ENCODE results near the gene TUBGCP6. TPM values are rescaled to one million over a fixed set of nuclear protein-coding genes. Genes with fewer than 3 reads are reported as not detected.

The TUBGCP6 gene
- total and polyA plus RNA-seq, 2 donors (not counting 3 experiments of a cell fraction or from before 2014, with no cell fraction given): 33.1 to 45.3 TPM

DNA sequence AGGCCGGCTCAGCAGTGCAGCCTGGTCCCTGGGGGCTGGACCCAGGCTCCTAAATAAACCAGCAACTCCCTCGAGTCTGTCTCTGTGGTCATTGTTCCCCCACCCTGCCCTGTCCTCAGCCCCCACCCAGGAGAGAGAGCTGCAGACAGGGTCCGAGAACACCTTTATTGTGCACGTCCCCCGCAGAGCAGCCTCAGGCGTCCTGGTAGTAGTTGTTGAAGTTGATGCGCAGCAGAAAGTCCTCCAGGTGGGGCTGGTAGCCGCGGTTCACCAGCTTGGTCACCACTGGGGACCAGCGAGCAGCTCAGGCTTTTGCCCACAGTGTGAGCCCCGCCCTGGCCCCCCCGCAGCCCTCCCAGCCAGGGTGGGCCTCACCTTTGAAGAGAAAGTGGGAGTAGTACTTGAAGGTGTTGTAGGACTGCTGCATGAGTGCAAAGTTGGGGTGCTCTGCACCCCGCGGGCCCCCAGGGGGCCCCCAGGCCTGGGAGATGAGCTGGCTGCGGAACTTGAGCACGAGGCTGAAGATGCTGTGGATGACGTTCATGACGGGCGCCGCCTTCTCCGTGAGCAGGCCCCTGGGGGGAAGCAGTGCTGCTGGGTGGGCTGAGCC, 27.2 kb downstream of the TUBGCP6 start:
- Histone ChIP-seq H4K20me1 (replicated peaks; ENCODE audit: control insufficient read depth, extremely low read depth, insufficient read depth, low read length) (no peaks in the 10 kb centered on the region), H3K4me3 (replicated peaks in 1 of 3; ENCODE audit: insufficient read depth in 1 of 3, low read depth in 1 of 3, low read length in 3 of 3) (no peak overlapping the region), H3K9me1 (replicated peaks; ENCODE audit: control insufficient read depth, extremely low read depth, insufficient read depth, low read length) (no peaks in the 10 kb centered on the region), H3K36me3 (ENCODE audit: control insufficient read depth in 2 of 2, extremely low read depth in 1 of 2, insufficient read depth in 2 of 2, low read length in 2 of 2) (peaks cover 26 to 63% of the 10 kb centered on the region in 2 experiments), H3K4me1 (ENCODE audit: control insufficient read depth, extremely low read depth, insufficient read depth, low read length) (no peaks in the 10 kb centered on the region), H3K9ac (replicated peaks; ENCODE audit: extremely low read depth, insufficient read depth, low read length) (no peak overlapping the region), H3K9me3 (replicated peaks; ENCODE audit: control insufficient read depth, insufficient read depth, low read length) (no peaks in the 10 kb centered on the region), H3K27me3 (ENCODE audit: control insufficient read depth in 2 of 2, insufficient read depth in 2 of 2, low read length in 2 of 2) (no peaks in the 10 kb centered on the region), H2AFZ (ENCODE audit: low read depth, low read length) (no peak overlapping the region), H3K4me2 (ENCODE audit: insufficient read depth, low read length) (no peak overlapping the region), H3K79me2 (ENCODE audit: control insufficient read depth, insufficient read depth, low read length) (peaks cover 16% of the 10 kb centered on the region), H3K27ac (ENCODE audit: insufficient read depth, low read depth, low read length) (no peak overlapping the region)
- intact Hi-C loops (cut with micrococcal nuclease) (no loop called here), dilution Hi-C loops (cut with MboI; ENCODE audit: extremely low pct_ligation_motif_present, low sequenced_read_pairs) (no loop called here)
- TF ChIP-seq FOS (IDR thresholded peaks at IDR 0.05; ENCODE audit: borderline replicate concordance, insufficient read depth, low read length) (no peak), MAX (IDR thresholded peaks at IDR 0.05; ENCODE audit: insufficient read depth, insufficient read length) (no peak), GATA2 (IDR thresholded peaks at IDR 0.05; ENCODE audit: insufficient read depth, insufficient read length, low read depth, low read length) (no peak), MYC (IDR thresholded peaks at IDR 0.05; ENCODE audit: low read depth, low read length) (no peak), JUN (IDR thresholded peaks at IDR 0.05; ENCODE audit: borderline replicate concordance, insufficient read depth, insufficient read length, low read depth) (no peak), POLR2AphosphoS5 (IDR thresholded peaks at IDR 0.05; ENCODE audit: insufficient read depth, low read depth, low read length) (no peak), POLR2A (IDR thresholded peaks at IDR 0.05; ENCODE audit: low read depth, low read length) (no peak), EZH2 (IDR thresholded peaks at IDR 0.05; ENCODE audit: borderline replicate concordance, low read depth, low read length, severe bottlenecking) (no peak)
- TF ChIP-seq, protein P1, sequence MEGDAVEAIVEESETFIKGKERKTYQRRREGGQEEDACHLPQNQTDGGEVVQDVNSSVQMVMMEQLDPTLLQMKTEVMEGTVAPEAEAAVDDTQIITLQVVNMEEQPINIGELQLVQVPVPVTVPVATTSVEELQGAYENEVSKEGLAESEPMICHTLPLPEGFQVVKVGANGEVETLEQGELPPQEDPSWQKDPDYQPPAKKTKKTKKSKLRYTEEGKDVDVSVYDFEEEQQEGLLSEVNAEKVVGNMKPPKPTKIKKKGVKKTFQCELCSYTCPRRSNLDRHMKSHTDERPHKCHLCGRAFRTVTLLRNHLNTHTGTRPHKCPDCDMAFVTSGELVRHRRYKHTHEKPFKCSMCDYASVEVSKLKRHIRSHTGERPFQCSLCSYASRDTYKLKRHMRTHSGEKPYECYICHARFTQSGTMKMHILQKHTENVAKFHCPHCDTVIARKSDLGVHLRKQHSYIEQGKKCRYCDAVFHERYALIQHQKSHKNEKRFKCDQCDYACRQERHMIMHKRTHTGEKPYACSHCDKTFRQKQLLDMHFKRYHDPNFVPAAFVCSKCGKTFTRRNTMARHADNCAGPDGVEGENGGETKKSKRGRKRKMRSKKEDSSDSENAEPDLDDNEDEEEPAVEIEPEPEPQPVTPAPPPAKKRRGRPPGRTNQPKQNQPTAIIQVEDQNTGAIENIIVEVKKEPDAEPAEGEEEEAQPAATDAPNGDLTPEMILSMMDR (IDR thresholded peaks at IDR 0.05; ENCODE audit: extremely low read depth in 1 of 2, insufficient read depth in 1 of 2, low read depth in 1 of 2, low read length in 2 of 2): no peak
- ChIA-PET POLR2A (no interaction called here), CTCF (interaction anchor here (0.8 kb wide), 1 partner anchor 11 kb away, joined by 3 read pairs; no protein-coding TSS in a partner anchor)
- no TSS peak for BruUV-seq (replicated peaks)
- FAIRE-seq (no peak), DNase-seq (ENCODE audit: low read depth, low spot score) (no peak)

Data from endothelial cell of umbilical vein (primary cell).